ENCODE results near the gene HCFC1R1. TPM values are rescaled to one million over a fixed set of nuclear protein-coding genes. Genes with fewer than 3 reads are reported as not detected.

Gene HCFC1R1
- total RNA-seq, 1 donor from 2014 or later: 65.9 TPM

Other genes with a start within 250 kb of the HCFC1R1 start
- gene ELOB, start 246.7 kb downstream of the HCFC1R1 start, total RNA-seq: 228 TPM
- gene PRSS33, start 236.4 kb downstream of the HCFC1R1 start, total RNA-seq: not detected
- not detected for gene PRSS41, start 225.5 kb downstream of the HCFC1R1 start, total RNA-seq
- gene PRSS21, start 206.7 kb downstream of the HCFC1R1 start, total RNA-seq: 0.40 TPM
- gene ZG16B, start 193.6 kb downstream of the HCFC1R1 start, total RNA-seq: not detected
- 0.36 TPM for gene PRSS22, start 165.8 kb downstream of the HCFC1R1 start, total RNA-seq
- gene FLYWCH2, start 140.7 kb downstream of the HCFC1R1 start, total RNA-seq: 17.7 TPM
- gene FLYWCH1, start 112.0 kb downstream of the HCFC1R1 start, total RNA-seq: 72.5 TPM
- gene KREMEN2, start 59.7 kb downstream of the HCFC1R1 start, total RNA-seq: not detected
- 6.6 TPM for gene PAQR4, start 54.6 kb downstream of the HCFC1R1 start, total RNA-seq
- 1.9 TPM for gene PKMYT1, start 43.5 kb downstream of the HCFC1R1 start, total RNA-seq
- 0.53 TPM for gene CLDN9, start 11.0 kb downstream of the HCFC1R1 start, total RNA-seq
- not detected for gene CLDN6, start 5.8 kb downstream of the HCFC1R1 start, total RNA-seq
- 13.6 TPM for gene TNFRSF12A, start 3.6 kb downstream of the HCFC1R1 start, total RNA-seq
- gene THOC6, start 93 bp upstream of the HCFC1R1 start, total RNA-seq: 13.6 TPM
- gene BICDL2, start 13.0 kb upstream of the HCFC1R1 start, total RNA-seq: 0.22 TPM
- gene MMP25, start 22.6 kb upstream of the HCFC1R1 start, total RNA-seq: 9.1 TPM
- gene IL32, start 41.7 kb upstream of the HCFC1R1 start, total RNA-seq: 32.6 TPM
- gene ZSCAN10, start 75.4 kb upstream of the HCFC1R1 start, total RNA-seq: not detected
- 12.3 TPM for gene ZNF205, start 88.6 kb upstream of the HCFC1R1 start, total RNA-seq
- 9.0 TPM for gene ZNF213, start 111.1 kb upstream of the HCFC1R1 start, total RNA-seq
- not detected for gene OR1F1, start 164.3 kb upstream of the HCFC1R1 start, total RNA-seq
- 7.4 TPM for gene ZNF200, start 211.2 kb upstream of the HCFC1R1 start, total RNA-seq
- gene MEFV, start 232.7 kb upstream of the HCFC1R1 start, total RNA-seq: 3.0 TPM